BLaER1 treated with 17β-estradiol and CSF1 and Interleukin-3, amounts not matched to agents 10 nM and 100 nM (cell line): Measurements from ENCODE around the gene AOAH.

Source experiments
- H3K27ac ChIP-seq, 11 experiments: shearing (Covaris generic); formaldehyde crosslinking; 2 replicates each; pipeline ENCODE4 v1.8.1; 2022
- H3K27me3 ChIP-seq, 11 experiments: shearing (Covaris generic); formaldehyde crosslinking; 2 replicates each; pipeline ENCODE4 v1.8.1; 2022
- H3K36me3 ChIP-seq, 11 experiments: shearing (Covaris generic); formaldehyde crosslinking; 2 replicates each; pipeline ENCODE4 v1.8.1; 2022
- H3K4me1 ChIP-seq, 10 experiments: shearing (Covaris generic); formaldehyde crosslinking; 2 replicates each; pipeline ENCODE4 v1.8.1; 2022
- H3K4me2 ChIP-seq, 11 experiments: shearing (Covaris generic); formaldehyde crosslinking; 2 replicates each; pipeline ENCODE4 v1.8.1; 2022
- H3K4me3 ChIP-seq, 10 experiments: shearing (Covaris generic); formaldehyde crosslinking; 2 replicates each; pipeline ENCODE4 v1.8.1; 2022
- H3K9ac ChIP-seq, 11 experiments: shearing (Covaris generic); formaldehyde crosslinking; 2 replicates each; pipeline ENCODE4 v1.8.1; 2022
- H3K9me3 ChIP-seq, 11 experiments: shearing (Covaris generic); formaldehyde crosslinking; replicated peaks in 1 of 11; 2 replicates each; pipeline ENCODE4 v1.8.1; 2022
- H4K20me1 ChIP-seq, 11 experiments: shearing (Covaris generic); formaldehyde crosslinking; 2 replicates each; pipeline ENCODE4 v1.8.1; 2022
- Cebpa-rat ChIP-seq, 11 experiments: shearing (Covaris generic); IDR thresholded peaks; 2 replicates each; pipeline ENCODE4 v1.8.1; 2022

Gene AOAH

GRCh38 chr7:36547416-36547815 lies 176.9 kb downstream of the AOAH start:
- Histone ChIP-seq H3K9ac (no peak overlapping the region), H3K9me3 (no peaks in the 10 kb centered on the region), H4K20me1 (no peaks in the 10 kb centered on the region), H3K27me3 (no peaks in the 10 kb centered on the region), H3K4me3 (no peak overlapping the region), H3K4me2 (no peak overlapping the region), H3K27ac (no peak overlapping the region), H3K36me3 (peaks cover 0 to 48% (median 0%) of the 10 kb centered on the region in 11 experiments; a peak in 3 of 22 replicates), H3K4me1 (no peaks in the 10 kb centered on the region)
- TF ChIP-seq Cebpa-rat (IDR thresholded peaks at IDR 0.05) = no peak

GRCh38 chr7:36546331-36546730 lies 178.0 kb downstream of the AOAH start:
- no peaks in the 10 kb centered on the region for H3K4me1 ChIP-seq
- peaks cover 0 to 56% (median 0%) of the 10 kb centered on the region in 11 experiments; a peak in 3 of 22 replicates for H3K36me3 ChIP-seq
- no peak for TF ChIP-seq Cebpa-rat (IDR thresholded peaks at IDR 0.05)
- no peak overlapping the region for H3K9ac ChIP-seq
- H3K9me3 ChIP-seq = no peaks in the 10 kb centered on the region
- no peak overlapping the region for H3K27ac ChIP-seq
- H3K4me3 ChIP-seq = no peak overlapping the region
- no peak overlapping the region for H3K4me2 ChIP-seq
- H4K20me1 ChIP-seq = no peaks in the 10 kb centered on the region
- H3K27me3 ChIP-seq = no peaks in the 10 kb centered on the region

- no peak for TF ChIP-seq Cebpa-rat (IDR thresholded peaks at IDR 0.05)
These were observed 179.0 kb downstream of the AOAH start for GRCh38 chr7:36545291-36545690.

GRCh38 chr7:36538126-36538525 lies 186.2 kb downstream of the AOAH start:
- no peak overlapping the region for H3K27ac ChIP-seq
- no peaks in the 10 kb centered on the region for H4K20me1 ChIP-seq
- no peaks in the 10 kb centered on the region for H3K4me1 ChIP-seq
- peaks cover 0 to 45% (median 0%) of the 10 kb centered on the region in 11 experiments; a peak in 4 of 22 replicates for H3K36me3 ChIP-seq
- no peaks in the 10 kb centered on the region for H3K9me3 ChIP-seq
- H3K27me3 ChIP-seq = no peaks in the 10 kb centered on the region
- no peak overlapping the region for H3K4me3 ChIP-seq
- H3K4me2 ChIP-seq = no peak overlapping the region
- no peak overlapping the region for H3K9ac ChIP-seq
- no peak for TF ChIP-seq Cebpa-rat (IDR thresholded peaks at IDR 0.05)

More at GRCh38 chr7:36545291-36545690, 179.0 kb downstream of the AOAH start:
- H4K20me1 ChIP-seq = no peaks in the 10 kb centered on the region
- H3K27ac ChIP-seq = no peak overlapping the region
- H3K9me3 ChIP-seq = no peaks in the 10 kb centered on the region
- no peak overlapping the region for H3K4me2 ChIP-seq
- no peaks in the 10 kb centered on the region for H3K27me3 ChIP-seq
- no peak overlapping the region for H3K9ac ChIP-seq
- H3K4me1 ChIP-seq = no peaks in the 10 kb centered on the region
- no peak overlapping the region for H3K4me3 ChIP-seq
- H3K36me3 ChIP-seq = peaks cover 0 to 61% (median 0%) of the 10 kb centered on the region in 11 experiments; a peak in 4 of 22 replicates

- no peak for TF ChIP-seq Cebpa-rat (IDR thresholded peaks at IDR 0.05)
- Histone ChIP-seq H3K27me3 (no peaks in the 10 kb centered on the region), H3K4me3 (no peak overlapping the region), H3K9me3 (no peaks in the 10 kb centered on the region), H3K36me3 (peaks cover 0 to 36% (median 0%) of the 10 kb centered on the region in 11 experiments; a peak in 4 of 22 replicates), H4K20me1 (no peaks in the 10 kb centered on the region), H3K4me2 (no peak overlapping the region), H3K27ac (no peak overlapping the region), H3K9ac (no peak overlapping the region), H3K4me1 (no peaks in the 10 kb centered on the region)
These were observed 188.2 kb downstream of the AOAH start for GRCh38 chr7:36535866-36536664.

- H3K9ac ChIP-seq = no peak overlapping the region
- H4K20me1 ChIP-seq = no peaks in the 10 kb centered on the region
- H3K27me3 ChIP-seq = no peaks in the 10 kb centered on the region
- H3K4me3 ChIP-seq = no peak overlapping the region
- peaks cover 0 to 3% (median 0%) of the 10 kb centered on the region in 10 experiments; a peak in 7 of 20 replicates for H3K4me1 ChIP-seq
- no peak overlapping the region for H3K4me2 ChIP-seq
- H3K36me3 ChIP-seq = peaks cover 0 to 32% (median 0%) of the 10 kb centered on the region in 11 experiments; a peak in 4 of 22 replicates
- no peak for TF ChIP-seq Cebpa-rat (IDR thresholded peaks at IDR 0.05)
- H3K27ac ChIP-seq = no peak overlapping the region
- no peaks in the 10 kb centered on the region for H3K9me3 ChIP-seq
These were observed 190.6 kb downstream of the AOAH start for GRCh38 chr7:36533717-36534116.

- Histone ChIP-seq H4K20me1 (no peaks in the 10 kb centered on the region), H3K4me2 (no peak overlapping the region), H3K9me3 (no peaks in the 10 kb centered on the region), H3K27ac (no peak overlapping the region), H3K36me3 (peaks cover 0 to 29% (median 0%) of the 10 kb centered on the region in 11 experiments; a peak in 2 of 22 replicates), H3K27me3 (no peaks in the 10 kb centered on the region), H3K4me1 (peaks cover 3 to 10% (median 6%) of the 10 kb centered on the region in 10 experiments; a peak in 18 of 20 replicates), H3K4me3 (no peak overlapping the region), H3K9ac (no peak overlapping the region)
- no peak for TF ChIP-seq Cebpa-rat (IDR thresholded peaks at IDR 0.05)
These were observed 191.3 kb downstream of the AOAH start for GRCh38 chr7:36532981-36533499.

GRCh38 chr7:36531951-36532350 lies 192.3 kb downstream of the AOAH start:
- Histone ChIP-seq H3K4me3 (no peak overlapping the region), H3K4me2 (no peak overlapping the region), H4K20me1 (no peaks in the 10 kb centered on the region), H3K9ac (no peak overlapping the region), H3K27me3 (no peaks in the 10 kb centered on the region), H3K27ac (no peak overlapping the region), H3K9me3 (no peaks in the 10 kb centered on the region), H3K36me3 (peaks cover 0 to 32% (median 0%) of the 10 kb centered on the region in 11 experiments; a peak in 1 of 22 replicates), H3K4me1 (peaks cover 7 to 21% (median 17%) of the 10 kb centered on the region in 10 experiments; a peak in 18 of 20 replicates)
- no peak for TF ChIP-seq Cebpa-rat (IDR thresholded peaks at IDR 0.05)

GRCh38 chr7:36530456-36530855 lies 193.8 kb downstream of the AOAH start:
- Histone ChIP-seq H3K4me1 (peaks cover 7 to 25% (median 20%) of the 10 kb centered on the region in 10 experiments; a peak in 18 of 20 replicates), H3K9ac (no peak overlapping the region), H4K20me1 (no peaks in the 10 kb centered on the region), H3K4me2 (no peak overlapping the region; a peak in 1 of 22 replicates), H3K27ac (no peak overlapping the region), H3K4me3 (no peak overlapping the region), H3K27me3 (no peaks in the 10 kb centered on the region), H3K36me3 (peaks cover 0 to 32% (median 0%) of the 10 kb centered on the region in 11 experiments; a peak in 1 of 22 replicates), H3K9me3 (no peaks in the 10 kb centered on the region)
- TF ChIP-seq Cebpa-rat (IDR thresholded peaks at IDR 0.05) = no peak
